Tibial nerve (tissue), 4 donors: ENCODE measurements around the gene MLLT10.

ENCODE experiments used
- EP300 ChIP-seq, 2 donors: sonication (generic); formaldehyde crosslinking; IDR thresholded peaks; one replicate each; pipeline ENCODE4 v1.6.1; 2017; ENCODE audit warnings: antibody characterized with exemption in 2 of 2, mild to moderate bottlenecking in 1 of 2
- POLR2A ChIP-seq, 2 donors: fragments of 450-650 bp; IDR thresholded peaks; one replicate each; pipeline ENCODE4 v1.6.1; 2017; ENCODE audit warnings: antibody characterized with exemption in 2 of 2, mild to moderate bottlenecking in 2 of 2, moderate library complexity in 2 of 2
- TF ChIP-seq, protein P1 (sequence below), 5 experiments: fragments of 200-600 bp in 3 of 5; fragments of 450-650 bp in 2 of 5; sonication (generic) in 3 of 5; IDR thresholded peaks; one replicate each; pipeline ENCODE4 v1.5.1; 2016 to 2019; ENCODE audit warnings: antibody characterized with exemption in 5 of 5, mild to moderate bottlenecking in 3 of 5, moderate library complexity in 2 of 5

DNA sequence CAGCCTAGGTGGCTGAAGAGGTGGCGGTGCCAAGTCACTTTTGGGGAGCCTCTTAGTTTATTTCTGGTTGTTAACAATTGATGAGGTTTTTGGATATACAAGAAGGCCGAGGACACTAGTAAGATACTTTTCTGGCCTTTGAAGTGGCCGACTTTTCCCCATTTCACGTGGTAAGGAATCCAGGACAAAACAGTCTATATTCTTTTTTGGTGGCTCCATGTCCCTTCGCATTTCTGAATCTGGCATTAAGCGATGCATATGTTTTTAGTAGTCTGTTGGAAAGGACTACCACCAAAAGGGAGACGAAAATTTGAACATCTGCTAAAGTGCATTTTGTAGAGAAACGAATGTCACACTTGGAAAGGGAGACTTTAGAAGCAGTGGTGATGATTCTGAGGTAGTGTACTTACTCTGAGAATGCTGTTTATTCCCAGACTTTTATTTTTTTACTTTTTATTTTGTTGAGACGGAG lies 1.5 kb downstream of the MLLT10 start:
- TF ChIP-seq, protein P1, sequence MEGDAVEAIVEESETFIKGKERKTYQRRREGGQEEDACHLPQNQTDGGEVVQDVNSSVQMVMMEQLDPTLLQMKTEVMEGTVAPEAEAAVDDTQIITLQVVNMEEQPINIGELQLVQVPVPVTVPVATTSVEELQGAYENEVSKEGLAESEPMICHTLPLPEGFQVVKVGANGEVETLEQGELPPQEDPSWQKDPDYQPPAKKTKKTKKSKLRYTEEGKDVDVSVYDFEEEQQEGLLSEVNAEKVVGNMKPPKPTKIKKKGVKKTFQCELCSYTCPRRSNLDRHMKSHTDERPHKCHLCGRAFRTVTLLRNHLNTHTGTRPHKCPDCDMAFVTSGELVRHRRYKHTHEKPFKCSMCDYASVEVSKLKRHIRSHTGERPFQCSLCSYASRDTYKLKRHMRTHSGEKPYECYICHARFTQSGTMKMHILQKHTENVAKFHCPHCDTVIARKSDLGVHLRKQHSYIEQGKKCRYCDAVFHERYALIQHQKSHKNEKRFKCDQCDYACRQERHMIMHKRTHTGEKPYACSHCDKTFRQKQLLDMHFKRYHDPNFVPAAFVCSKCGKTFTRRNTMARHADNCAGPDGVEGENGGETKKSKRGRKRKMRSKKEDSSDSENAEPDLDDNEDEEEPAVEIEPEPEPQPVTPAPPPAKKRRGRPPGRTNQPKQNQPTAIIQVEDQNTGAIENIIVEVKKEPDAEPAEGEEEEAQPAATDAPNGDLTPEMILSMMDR (IDR thresholded peaks at IDR 0.05) = no peak
- TF ChIP-seq POLR2A (IDR thresholded peaks at IDR 0.05) (no peak), EP300 (IDR thresholded peaks at IDR 0.05) (no peak)
